Measurements from ENCODE around the gene ZNRF2. TPM values are rescaled to one million over a fixed set of nuclear protein-coding genes. Genes with fewer than 3 reads are reported as not detected.

The ZNRF2 gene
- total RNA-seq, 1 experiment from 2014 or later, result 25.8 TPM

DNA sequence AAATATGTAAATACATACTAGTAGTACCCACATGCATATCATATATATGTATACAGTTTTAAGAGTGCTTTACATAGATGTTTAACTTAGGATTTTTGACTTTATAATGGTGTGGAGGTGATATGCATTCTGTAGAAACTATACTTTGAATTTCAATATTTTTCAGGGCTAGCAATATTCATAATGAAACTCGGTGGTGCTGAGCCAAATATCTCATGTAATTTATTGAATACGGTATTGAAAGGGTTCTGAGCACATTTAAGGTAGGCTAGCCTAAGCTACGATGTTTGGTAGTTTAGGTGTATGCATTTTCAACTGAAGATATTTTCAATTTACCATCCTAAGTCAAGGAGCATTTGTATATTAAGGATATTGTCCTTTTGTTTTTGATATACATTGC, 36.0 kb downstream of the ZNRF2 start:
- Mint-ChIP-seq H3K4me3 (ENCODE audit: low read depth, unreplicated experiment) (no peak overlapping the region), H3K36me3 (ENCODE audit: insufficient read depth, unreplicated experiment) (peaks cover 9% of the 10 kb centered on the region), H3K4me1 (ENCODE audit: low read depth, unreplicated experiment) (peaks cover 59% of the 10 kb centered on the region), H3K27me3 (ENCODE audit: unreplicated experiment) (no peaks in the 10 kb centered on the region), H3K27ac (ENCODE audit: unreplicated experiment) (no peak overlapping the region), H3K9me3 (ENCODE audit: low read depth, unreplicated experiment) (no peaks in the 10 kb centered on the region)
- CTCF ChIA-PET, result interaction anchor here (1.2 kb wide), 1 partner anchor 15 kb away, joined by 3 read pairs; no protein-coding TSS in a partner anchor
- no TSS peak for BruUV-seq (replicated peaks)
- intact Hi-C loops (cut with micrococcal nuclease; ENCODE audit: unreplicated experiment), result no loop called here
- TF ChIP-seq, protein P1, sequence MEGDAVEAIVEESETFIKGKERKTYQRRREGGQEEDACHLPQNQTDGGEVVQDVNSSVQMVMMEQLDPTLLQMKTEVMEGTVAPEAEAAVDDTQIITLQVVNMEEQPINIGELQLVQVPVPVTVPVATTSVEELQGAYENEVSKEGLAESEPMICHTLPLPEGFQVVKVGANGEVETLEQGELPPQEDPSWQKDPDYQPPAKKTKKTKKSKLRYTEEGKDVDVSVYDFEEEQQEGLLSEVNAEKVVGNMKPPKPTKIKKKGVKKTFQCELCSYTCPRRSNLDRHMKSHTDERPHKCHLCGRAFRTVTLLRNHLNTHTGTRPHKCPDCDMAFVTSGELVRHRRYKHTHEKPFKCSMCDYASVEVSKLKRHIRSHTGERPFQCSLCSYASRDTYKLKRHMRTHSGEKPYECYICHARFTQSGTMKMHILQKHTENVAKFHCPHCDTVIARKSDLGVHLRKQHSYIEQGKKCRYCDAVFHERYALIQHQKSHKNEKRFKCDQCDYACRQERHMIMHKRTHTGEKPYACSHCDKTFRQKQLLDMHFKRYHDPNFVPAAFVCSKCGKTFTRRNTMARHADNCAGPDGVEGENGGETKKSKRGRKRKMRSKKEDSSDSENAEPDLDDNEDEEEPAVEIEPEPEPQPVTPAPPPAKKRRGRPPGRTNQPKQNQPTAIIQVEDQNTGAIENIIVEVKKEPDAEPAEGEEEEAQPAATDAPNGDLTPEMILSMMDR (IDR thresholded peaks at IDR 0.05; ENCODE audit: unreplicated experiment), result no peak
- no peak for DNase-seq

GRCh38 chr7:30321089-30321881, 36.9 kb downstream of the ZNRF2 start:
- Mint-ChIP-seq H3K9me3 (ENCODE audit: low read depth, unreplicated experiment) (no peaks in the 10 kb centered on the region), H3K27me3 (ENCODE audit: unreplicated experiment) (no peaks in the 10 kb centered on the region), H3K4me1 (ENCODE audit: low read depth, unreplicated experiment) (peaks cover 59% of the 10 kb centered on the region), H3K4me3 (ENCODE audit: low read depth, unreplicated experiment) (peak overlapping the region; percentile 64), H3K27ac (ENCODE audit: unreplicated experiment) (peak overlapping the region; percentile 64), H3K36me3 (ENCODE audit: insufficient read depth, unreplicated experiment) (peaks cover 9% of the 10 kb centered on the region)
- intact Hi-C loops (cut with micrococcal nuclease; ENCODE audit: unreplicated experiment), result no loop called here
- no TSS peak for BruUV-seq (replicated peaks)
- CTCF ChIA-PET, result interaction anchor here (0.6 to 1.2 kb wide), 2 partner anchors 15 to 256 kb away, joined by 3 read pairs; no protein-coding TSS in a partner anchor
- DNase-seq, result no peak
- TF ChIP-seq, protein P1 (IDR thresholded peaks at IDR 0.05; ENCODE audit: unreplicated experiment), result no peak

GRCh38 chr7:30321882-30322192, 37.4 kb downstream of the ZNRF2 start:
- intact Hi-C loops (cut with micrococcal nuclease; ENCODE audit: unreplicated experiment), result no loop called here
- Mint-ChIP-seq H3K36me3 (ENCODE audit: insufficient read depth, unreplicated experiment) (peaks cover 9% of the 10 kb centered on the region), H3K4me1 (ENCODE audit: low read depth, unreplicated experiment) (peaks cover 58% of the 10 kb centered on the region), H3K9me3 (ENCODE audit: low read depth, unreplicated experiment) (no peaks in the 10 kb centered on the region), H3K4me3 (ENCODE audit: low read depth, unreplicated experiment) (peak overlapping the region; percentile 64), H3K27me3 (ENCODE audit: unreplicated experiment) (no peaks in the 10 kb centered on the region), H3K27ac (ENCODE audit: unreplicated experiment) (peak overlapping the region; percentile 64)
- BruUV-seq (replicated peaks), result no TSS peak
- CTCF ChIA-PET, result interaction anchor here (0.6 to 1.7 kb wide), 6 partner anchors 8 to 255 kb away, joined by 3 to 7 read pairs (median 4); no protein-coding TSS in a partner anchor
- DNase-seq, result no peak
- TF ChIP-seq, protein P1 (IDR thresholded peaks at IDR 0.05; ENCODE audit: unreplicated experiment), result no peak

GRCh38 chr7:30322271-30323005, 38.0 kb downstream of the ZNRF2 start:
- H3K4me1 Mint-ChIP-seq (ENCODE audit: low read depth, unreplicated experiment), result peaks cover 52% of the 10 kb centered on the region
- DNase-seq, result no peak
- no peaks in the 10 kb centered on the region for H3K27me3 Mint-ChIP-seq (ENCODE audit: unreplicated experiment)
- H3K27ac Mint-ChIP-seq (ENCODE audit: unreplicated experiment), result peak overlapping the region; percentile 64
- peaks cover 9% of the 10 kb centered on the region for H3K36me3 Mint-ChIP-seq (ENCODE audit: insufficient read depth, unreplicated experiment)
- CTCF ChIA-PET, result interaction anchor here (0.7 to 1.7 kb wide), 7 partner anchors 9 to 537 kb away, joined by 3 to 7 read pairs (median 4); no protein-coding TSS in a partner anchor
- intact Hi-C loops (cut with micrococcal nuclease; ENCODE audit: unreplicated experiment), result no loop called here
- no peaks in the 10 kb centered on the region for H3K9me3 Mint-ChIP-seq (ENCODE audit: low read depth, unreplicated experiment)
- TF ChIP-seq, protein P1 (IDR thresholded peaks at IDR 0.05; ENCODE audit: unreplicated experiment), result no peak
- H3K4me3 Mint-ChIP-seq (ENCODE audit: low read depth, unreplicated experiment), result peak overlapping the region; percentile 64
- BruUV-seq (replicated peaks), result no TSS peak

All from Calu3 (cell line).